NCI-H2029 treated with DMSO at 0.1 percent for 48 hours (cell line): Measurements from ENCODE around the gene LIN7A.
"Not testable (repeated sequence)": the region's sequence is repeated elsewhere in the genome, so short reads cannot be mapped to it uniquely, and the experiment has no call there.

Source experiments
- DNase-seq: peaks from one replicate; lab custom pipeline; 2025; lab: John Stamatoyannopoulos, UW

LIN7A gene

DNA sequence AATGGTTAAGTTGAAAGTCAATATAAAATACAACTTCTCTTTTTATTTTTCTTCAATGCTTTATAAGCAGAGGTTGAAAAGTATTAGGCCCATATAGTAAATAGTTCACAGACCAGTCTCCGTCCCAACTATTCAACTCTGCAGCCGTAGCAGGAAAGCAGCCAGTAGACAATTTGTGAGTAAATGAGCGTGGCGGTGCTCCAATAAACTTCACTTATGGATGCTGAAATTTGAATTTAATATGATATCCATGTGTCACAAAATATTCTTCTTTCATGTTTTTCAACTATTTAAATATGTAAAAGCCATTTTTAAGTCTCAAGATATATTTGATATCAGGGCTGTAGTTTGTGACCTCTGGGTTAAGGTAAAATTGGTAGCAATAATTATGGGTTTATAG is 17.7 kb downstream of the LIN7A start:
- no peak for DNase-seq

DNA sequence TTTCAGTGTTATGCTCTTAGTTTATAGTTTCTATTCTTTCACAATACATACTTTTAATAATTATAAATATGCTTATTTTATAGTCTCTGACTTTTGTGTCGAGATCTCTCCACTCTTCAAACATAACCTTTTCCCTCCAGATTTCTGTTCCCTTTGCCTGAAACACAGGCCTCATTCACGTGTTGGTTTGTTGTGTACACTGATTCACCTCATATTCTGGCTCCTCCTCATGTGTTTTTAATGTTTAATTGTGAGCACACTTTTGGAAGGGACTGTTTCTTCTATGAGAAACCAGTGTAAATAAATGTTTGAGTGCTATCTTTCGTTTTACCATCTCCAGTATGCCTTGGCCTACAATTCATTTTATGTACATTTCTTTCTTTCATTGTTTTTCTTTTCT is 20.1 kb downstream of the LIN7A start:
- no peak for DNase-seq

DNA sequence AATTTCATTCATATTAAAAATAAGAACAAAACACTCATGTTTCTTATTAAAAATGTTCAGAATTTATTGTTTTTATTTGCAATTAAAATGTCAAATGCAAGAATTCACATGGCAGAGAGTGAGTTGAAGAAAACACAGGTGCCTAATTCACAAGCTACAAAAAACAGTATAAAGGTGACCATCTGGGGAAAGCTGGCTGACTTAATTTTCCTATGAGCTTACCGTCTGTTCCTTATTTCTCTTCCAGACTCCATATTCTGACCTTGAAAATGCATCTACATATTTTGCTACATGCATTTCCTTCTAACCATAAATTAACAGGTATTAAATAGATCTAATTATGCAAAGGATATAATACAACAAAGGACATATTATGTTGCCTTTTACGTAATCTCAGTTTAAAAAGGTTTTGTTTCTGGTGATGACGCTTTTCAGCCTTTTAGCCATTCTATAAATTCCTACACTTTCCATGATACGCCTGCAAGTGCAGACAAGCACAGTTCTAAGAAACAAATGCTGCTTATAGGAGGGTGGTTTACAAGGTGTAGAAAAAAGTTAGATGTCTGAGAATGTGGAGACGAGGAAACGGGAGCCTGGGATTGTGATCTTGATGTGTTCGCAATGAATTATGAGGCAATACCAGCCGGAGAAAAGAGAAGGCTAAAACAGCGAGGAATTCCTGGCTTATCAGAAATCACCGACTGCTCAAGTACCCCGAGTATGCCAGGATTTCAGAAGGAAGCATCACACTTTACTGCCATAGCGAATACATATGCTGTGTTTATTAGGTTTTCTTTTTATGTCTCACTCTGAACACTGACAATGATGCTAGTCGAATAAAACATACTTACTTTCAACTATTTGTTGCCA is 24.6 kb downstream of the LIN7A start:
- no peak for DNase-seq

DNA sequence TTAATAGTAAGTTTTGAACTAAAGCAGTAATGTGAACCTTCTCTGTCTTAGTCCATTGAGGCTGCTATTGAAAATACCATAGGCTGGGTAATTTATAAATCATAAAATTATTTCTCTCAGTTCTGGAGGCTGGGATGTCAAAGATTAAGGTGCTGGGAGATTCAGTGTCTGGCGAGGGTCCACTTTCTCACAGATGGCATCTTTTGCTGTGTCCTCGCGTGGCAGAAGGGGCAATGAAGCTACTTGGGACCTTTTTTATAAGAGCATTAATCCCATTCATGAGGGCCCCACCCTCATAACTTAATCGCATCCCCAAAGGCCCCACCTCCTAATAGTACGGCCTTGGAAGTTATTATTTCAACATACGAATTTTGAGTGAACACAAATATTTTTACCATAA is 28.4 kb downstream of the LIN7A start:
- no peak for DNase-seq

DNA sequence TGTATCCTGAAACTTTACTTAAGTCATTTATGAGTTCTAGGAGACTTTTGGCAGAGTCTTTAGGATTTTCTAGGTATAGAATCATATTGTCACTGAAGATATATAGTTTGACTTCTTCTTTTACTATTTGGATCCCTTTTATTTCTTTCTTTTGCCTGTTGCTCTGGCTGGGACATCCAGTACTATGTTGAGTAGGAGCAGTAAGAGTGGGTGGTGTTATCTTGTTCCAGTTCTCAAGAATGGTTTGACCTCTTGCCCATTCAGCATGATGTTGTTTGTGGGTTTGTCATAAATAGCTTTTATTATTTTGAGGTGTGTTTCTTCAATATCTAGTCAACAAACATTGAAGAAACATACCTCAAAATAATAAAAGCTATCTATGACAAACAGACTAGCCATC is 35.0 kb downstream of the LIN7A start:
- no peak for DNase-seq

DNA sequence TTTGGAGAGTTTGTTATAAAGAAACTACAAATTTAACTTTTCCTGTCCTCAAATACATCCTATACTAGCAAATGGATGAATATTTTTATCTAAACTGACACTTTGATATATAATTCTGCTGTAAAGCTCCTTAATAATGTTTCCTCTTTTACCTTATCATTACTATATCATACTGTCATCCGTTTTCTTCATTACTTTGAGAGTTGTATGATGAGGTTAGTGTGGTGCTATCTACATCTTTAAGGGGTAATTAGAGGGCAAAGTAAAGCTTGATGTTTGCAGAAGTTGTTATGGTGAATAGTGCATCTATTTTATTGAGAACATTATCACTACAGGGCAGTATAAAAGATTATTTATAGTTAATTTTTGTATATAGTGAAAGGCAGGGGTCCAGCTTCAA is 36.1 kb downstream of the LIN7A start:
- DNase-seq: no peak

DNA sequence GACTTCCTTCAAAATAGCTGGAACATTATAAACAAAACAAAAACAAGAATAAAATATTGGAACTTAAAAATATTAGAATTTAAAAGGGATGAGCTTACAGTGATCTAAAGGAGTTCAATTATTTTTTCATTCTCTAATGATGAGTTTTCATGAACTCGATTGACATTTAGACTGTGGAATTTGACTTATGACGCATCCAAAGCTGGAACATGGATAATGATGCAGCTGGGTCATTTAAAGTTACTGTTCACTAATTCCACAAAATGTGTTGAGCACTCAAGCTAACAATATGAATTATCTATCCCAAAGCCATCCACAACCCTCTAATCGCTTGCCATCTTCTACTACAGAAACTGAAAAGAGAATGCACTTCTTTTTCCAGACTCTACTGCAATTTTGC is 42.5 kb downstream of the LIN7A start:
- DNase-seq: no peak

DNA sequence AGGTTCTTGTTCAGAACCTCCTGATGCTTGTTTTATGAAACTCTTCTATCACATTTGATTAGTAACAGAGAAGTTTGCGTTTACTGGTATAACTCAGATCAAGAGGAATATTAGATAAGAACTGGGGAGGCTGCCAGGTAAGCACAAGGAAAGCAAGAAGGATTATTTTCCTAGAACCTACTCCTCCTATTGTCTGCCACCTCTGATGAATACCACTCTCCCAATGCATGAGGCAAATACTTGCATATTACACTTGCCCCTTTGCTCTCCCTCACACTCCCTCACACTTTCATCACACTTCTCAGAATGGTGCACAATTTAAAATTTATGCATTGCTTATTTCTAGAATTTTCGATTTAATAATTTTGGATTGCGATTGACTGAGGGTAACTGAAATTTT is 43.6 kb downstream of the LIN7A start:
- DNase-seq: no peak

DNA sequence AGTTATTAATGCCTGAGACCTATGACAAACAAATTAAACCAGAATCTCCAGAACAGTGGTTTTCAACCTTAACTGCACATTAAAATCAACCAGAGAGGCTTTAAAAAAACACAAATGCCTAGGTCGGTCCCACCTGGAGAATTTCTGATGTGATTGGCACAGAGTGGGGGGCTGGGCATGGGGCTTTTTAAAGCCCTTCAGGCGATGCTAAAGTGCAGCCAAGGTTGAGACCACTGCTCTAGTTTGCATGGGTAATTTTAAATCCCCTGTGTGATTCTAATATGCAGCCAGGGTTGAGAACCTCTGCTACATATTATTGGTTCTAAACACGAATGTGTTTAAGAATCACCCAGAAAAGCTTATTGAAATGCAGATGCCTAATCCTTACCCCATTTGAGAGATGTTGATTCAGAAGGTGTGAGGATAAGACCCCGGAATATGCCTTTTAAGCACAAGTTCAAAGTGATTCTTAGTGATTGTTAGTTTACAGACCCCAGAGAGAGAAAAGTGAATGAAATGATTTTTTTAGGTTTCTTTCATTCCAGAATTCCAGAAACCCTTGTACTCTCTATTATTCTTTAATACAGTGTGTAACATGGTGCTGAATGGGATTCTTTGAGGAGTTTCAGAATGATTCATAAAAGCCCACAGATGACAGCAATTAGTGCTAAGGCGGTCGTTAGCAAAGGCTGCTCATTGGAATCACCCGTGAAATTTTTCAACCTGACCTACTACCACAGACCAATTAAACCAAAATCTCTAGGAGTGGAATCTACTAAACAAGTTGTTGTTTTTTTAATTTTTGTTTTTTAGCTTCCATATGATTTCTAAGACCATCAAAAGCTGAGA is 44.9 kb downstream of the LIN7A start:
- no peak for DNase-seq

DNA sequence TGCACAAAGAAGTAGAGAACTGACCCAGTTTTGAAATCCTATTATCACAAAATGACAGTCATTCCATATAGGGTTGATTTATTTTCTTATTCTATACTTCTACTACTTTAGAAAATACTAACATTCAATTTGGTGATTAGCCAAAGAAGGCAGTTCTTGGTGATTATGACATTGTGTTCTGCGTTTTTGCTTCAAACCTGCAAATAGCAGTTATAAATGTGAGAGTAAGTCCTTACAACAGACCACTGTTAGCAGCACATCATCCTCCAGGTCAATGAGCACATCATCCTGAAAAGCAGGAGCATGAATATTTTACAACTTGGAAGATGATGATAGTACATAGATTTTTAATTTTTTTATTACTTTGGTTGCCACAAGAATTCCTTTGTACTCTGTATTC is 53.1 kb downstream of the LIN7A start:
- DNase-seq: no peak

DNA sequence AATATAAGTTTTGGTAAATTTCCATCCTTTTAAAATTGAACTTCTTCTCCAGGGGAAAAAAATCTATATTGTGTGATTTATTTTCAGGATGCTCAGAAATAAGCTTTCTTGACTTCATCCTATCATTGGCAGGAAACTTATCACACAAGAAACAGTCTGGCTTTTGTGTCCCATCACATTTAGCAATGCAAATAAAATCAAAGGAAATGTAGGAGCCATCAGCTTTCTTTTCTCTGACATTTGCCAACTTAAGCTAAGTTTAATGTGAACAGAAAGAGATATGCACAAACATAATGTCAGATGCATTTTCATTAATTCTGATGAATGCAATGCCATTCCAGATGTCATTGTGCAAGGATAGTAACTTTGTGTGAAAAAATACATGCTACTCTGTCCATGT is 56.6 kb downstream of the LIN7A start:
- DNase-seq: no peak

DNA sequence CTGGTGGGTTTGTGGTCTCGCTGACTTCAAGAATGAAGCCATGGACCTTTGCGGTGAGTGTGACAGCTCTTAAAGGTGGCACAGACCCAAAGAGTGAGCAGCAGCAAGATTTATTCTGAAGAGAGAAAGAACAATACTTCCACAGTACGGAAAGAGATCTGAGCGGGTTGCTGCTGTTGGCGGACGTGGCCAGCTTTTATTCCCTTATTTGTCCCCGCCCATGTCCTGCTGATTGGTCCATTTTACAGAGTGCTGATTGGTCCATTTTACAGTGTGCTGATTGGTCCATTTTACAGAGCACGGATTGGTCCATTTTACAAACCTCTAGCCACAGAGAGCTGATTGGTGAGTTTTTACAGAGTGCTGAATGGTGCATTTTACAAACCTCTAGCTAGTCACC is 59.3 kb downstream of the LIN7A start:
- DNase-seq: not testable (repeated sequence)

DNA sequence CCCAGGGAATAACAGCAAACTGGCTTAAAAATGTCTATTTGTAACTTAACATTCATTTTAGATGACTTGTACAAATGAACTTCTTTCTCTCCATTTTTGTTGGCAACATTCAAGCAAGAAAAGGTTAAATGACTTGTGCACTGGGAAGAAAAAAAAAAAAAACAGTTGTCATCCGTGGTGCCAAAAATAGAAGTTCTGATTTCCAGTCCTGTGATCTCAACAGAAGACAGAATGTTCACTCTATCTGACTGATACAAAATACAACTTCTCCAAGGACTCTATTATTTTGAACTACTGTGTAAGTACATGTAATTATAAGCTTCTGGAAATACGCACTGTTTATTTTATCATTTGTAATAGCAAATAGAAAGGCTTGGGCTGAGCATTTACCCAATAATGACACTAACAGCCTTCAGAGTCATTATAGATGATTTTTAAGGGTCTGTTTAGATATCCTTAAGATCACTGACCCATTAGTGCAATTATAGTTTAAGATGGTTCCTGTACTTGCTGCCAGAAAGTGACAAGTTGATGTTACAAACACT is 59.9 kb downstream of the LIN7A start:
- no peak for DNase-seq

DNA sequence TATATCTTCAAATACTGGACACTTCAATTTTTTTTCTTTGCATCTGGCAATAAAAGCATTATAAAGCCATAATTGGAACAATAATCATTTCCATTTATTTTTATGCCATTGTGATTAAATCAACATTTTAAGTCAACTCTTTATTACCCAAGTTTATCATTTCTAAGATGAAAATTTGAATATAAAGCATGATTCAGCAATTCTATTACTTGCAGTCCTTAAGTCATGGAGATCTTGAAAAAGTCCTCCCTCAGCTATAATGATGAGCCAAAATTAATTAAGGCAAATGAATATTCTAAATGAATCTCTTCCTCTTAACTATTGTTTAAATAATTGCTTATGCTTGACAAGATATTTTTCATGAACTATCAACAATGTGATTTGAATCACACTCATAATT is 65.7 kb downstream of the LIN7A start:
- DNase-seq: no peak

DNA sequence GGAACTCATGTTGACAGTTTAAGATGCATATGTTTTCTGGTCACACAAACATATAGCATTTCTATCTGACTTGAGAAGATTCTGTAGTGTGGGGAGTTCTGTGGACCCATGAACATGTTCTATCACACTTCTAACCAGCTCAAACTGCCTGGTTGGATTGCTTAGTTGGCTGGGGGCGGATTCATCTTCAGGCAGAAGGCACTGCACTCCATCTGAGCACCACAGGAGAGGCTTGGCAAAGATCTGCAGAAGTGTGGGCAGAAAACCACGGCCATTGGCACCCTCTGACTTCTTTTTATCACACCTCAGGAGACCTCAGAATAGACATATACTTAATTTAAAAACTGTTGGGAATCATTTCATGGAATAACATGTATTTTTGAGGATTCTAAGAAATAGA is 68.5 kb downstream of the LIN7A start:
- no peak for DNase-seq

DNA sequence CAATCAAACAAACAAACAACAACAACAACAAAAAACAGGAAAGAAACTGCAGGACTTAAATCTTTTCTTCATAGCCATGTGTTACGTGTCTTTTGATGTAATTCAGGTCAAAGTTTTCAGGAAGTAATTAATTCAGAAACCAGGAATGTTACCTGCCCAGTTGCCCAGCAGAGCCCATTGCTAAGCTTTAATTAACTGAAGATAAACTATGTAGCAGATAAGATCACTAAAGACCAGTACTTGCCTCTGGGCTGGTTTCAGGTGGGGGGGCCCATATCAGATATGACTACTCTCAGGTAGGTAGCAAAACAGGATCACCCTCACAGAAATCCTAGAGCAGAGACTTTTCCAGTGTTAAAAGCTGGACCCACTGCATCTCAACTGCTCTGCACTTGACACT is 69.2 kb downstream of the LIN7A start:
- no peak for DNase-seq

DNA sequence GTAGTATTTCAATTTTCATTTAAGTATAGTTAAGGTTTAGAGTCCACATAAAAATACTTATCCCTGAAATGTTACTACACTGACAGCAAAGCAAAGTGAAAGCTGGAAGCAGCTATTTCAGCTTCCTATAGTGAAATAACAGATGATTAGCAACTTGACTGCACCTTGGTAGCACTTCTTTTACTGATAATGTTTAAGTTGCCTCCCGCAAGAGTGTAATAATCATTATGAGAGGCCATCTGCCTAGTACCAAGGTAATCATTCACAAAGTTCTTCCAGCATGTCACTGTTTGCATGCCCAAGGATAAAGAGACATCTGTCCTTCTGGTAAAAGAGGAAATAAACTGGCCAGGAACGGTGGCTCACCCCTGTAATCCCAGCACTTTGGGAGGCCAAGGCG is 69.8 kb downstream of the LIN7A start:
- no peak for DNase-seq

DNA sequence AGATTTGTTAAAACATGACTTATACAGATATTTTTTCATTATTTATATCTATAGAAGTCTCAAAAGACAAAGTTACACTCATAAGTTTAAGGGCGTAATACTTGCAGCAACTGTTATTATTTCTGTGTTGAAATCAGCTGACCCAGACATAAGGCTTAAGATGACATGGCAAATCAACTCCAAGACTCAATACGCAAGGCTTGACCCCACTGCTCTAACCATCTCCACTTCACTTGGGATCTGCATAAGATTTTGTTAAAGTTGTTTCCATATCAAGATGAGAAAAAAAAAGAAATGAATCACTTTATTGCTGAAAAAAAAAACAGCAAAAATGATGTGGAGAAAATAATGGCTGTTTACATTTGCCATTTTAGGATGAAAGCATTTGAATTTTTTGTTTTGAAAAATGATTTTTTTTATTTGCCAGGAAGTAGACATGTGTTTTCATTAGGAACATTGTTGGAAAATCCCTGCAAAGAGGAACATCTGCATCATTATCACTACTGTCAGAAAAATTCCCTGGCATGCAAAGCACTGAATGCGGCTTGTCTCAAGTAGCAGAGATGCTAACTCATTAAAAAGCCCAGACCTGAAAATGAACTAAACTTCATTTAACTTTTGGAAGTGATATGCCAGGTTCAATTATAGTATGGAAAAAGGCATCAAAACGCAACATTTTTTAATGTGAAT is 73.5 kb downstream of the LIN7A start:
- no peak for DNase-seq

DNA sequence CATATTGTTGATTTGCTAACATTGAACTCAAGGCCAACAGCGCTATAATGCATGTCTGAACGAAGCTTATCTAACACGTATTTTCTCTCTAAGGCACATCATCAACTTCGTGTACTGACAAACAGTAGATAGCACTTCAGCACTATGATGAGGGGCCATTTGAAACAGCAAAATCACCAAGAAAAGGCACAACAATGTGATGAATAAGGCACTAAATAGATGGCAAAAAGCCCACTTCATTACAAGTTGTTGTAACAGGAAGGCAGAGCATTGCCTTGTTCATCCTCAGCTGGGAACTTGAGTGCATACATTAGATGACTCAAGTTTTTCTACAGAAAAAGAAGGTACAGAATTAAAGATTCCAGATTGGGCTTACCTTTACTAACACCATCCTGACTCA is 75.2 kb downstream of the LIN7A start:
- no peak for DNase-seq

DNA sequence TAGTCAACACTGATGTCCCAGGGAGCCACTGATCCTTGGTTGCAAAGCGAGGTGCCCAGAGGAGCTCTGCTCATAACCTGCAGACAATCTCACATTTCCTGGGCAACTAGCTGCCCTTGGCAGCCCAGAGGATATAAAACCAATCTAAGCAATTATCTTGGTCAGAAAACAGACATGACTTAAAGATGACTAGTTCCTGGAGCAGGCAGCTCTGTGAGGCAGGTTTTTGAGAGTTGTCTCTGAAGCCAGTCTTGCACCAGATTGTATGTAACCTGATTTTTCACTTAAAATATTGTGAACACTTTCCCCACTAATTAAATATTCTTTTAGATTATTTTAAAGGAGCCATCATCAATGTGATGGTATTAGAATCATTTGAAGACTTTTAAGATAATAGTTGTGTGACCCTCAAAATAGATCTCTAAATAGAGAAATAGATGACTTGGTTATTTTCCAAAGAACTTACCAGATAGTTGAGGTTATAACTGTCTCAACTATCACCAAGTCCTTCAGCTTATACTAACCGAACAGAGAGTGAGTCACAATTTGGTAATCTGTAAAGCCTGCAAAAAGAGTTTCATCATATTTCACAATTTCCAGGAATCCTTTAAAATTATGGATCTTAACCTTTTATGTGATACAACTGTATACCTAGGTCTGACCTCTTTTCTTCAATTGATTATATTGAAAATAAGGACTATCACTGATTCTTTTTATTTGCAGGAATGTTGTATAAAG is 75.9 kb downstream of the LIN7A start:
- no peak for DNase-seq

DNA sequence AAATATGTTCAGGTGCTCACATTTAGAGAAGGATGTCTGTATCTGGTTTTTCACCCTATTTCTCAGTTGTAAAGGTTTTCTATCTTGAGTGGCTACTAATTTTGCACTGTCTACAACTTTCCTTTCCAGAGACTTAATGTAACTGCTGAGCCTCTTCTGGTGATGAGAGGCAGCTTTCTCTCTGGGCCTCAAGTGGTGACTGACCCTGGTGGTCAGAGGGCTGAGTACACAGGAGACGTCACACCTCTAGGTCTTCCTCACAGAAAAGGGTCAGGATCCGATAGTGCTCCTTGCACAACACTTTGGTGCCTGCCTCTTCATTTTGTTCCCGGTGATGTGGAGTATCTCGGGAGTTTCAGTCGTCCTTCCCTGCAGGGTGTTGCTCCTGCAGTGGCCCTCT is 76.8 kb downstream of the LIN7A start:
- no peak for DNase-seq

DNA sequence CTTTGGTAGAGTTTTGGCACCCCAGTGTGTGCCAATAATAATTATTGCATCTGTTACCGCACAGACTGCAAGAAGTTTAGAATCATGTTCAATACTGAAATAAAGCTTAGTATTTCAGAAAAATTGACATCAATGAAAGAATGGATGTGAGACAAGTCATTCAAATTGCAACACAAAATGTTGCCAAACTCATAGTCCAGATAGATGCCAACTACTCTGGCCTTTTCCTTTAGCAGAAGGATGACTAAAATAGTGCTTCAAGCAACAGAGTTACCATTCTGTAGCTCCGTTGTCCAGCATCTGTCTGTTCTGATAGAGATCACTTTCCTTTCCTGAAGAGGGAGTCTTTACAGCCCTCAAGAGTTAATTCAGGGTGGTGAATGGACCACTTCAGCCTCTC is 77.5 kb downstream of the LIN7A start:
- no peak for DNase-seq
